ENCODE measurements around the gene OBSCN.

Gene OBSCN

DNA sequence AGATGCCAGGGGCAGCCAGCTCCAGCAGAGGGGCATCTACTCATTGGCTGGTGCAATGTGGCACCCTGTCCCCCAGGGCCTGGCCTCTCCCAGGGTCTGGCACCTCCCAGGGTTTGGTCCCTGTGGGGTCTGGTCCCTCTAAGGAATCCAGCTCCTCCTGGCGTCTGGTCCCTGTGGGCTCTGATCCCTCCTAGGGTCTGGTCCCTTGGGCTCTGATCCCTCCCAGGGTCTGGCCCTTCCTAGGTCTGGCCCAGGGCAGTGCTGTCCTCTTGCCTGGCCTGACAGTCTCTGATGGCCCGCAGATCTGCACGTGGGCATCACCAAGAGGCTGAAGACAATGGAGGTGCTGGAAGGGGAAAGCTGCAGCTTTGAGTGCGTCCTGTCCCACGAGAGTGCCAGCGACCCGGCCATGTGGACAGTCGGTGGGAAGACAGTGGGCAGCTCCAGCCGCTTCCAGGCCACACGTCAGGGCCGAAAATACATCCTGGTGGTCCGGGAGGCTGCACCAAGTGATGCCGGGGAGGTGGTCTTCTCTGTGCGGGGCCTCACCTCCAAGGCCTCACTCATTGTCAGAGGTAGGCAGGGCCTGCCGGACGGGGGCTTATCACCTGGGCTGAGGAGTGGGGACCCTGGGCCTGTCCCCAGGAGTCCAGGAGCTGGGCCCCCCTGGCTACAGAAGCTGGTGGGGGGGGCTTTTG, 73.9 kb downstream of the OBSCN start:
- no peaks in the 10 kb centered on the region for H3K9me3 ChIP-seq (ENCODE audit: low read length)
- no peak overlapping the region for H3K9ac ChIP-seq (ENCODE audit: low read length)
- H3K4me3 ChIP-seq (ENCODE audit: low read depth in 1 of 2, low read length in 2 of 2): no peak overlapping the region
- no peaks in the 10 kb centered on the region for H3K4me1 ChIP-seq (ENCODE audit: insufficient read depth, low read length)
- H3K27ac ChIP-seq (ENCODE audit: low read depth, low read length): no peak overlapping the region
- no peaks in the 10 kb centered on the region for H3K27me3 ChIP-seq (ENCODE audit: control insufficient read depth in 1 of 2, insufficient read depth in 2 of 2, low read length in 2 of 2)
- no peaks in the 10 kb centered on the region for H3K36me3 ChIP-seq (ENCODE audit: insufficient read depth, low read length)

DNA sequence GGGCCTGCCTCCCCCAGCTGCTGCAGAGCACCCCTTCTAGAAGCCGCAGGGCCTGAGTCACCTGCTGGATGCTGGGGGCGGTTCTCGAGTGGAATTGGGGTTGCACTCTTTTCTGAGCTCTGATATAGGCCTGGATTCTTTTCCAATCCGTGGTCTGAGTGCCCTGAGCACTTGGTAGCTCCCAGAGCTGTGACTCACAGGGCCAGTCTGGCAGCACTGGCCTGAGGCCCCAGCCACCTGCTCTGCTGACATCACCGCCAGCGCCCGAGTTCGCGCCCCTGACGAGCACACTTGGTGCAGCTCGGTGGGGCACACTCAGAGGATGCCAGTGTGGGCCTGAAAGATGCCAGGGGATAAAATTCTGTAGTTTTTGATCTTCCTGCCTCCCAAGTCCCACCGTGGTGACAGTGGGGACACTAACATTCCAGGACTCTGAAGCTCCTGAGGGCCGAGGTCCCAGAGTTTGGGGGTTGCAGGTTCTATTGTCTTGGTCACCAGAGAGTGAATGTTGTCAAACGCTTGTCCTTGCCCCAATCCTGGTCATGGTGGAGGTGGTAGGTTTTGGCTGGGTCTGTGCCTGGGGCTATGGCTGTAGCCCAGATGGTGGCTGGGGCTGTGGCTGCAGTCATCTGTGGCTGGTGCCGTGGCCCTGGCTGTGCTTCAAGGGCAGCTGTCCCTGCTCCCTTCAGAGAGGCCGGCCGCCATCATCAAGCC, 74.6 kb downstream of the OBSCN start:
- H3K4me1 ChIP-seq (ENCODE audit: insufficient read depth, low read length): no peaks in the 10 kb centered on the region
- H3K27me3 ChIP-seq (ENCODE audit: control insufficient read depth in 1 of 2, insufficient read depth in 2 of 2, low read length in 2 of 2): no peaks in the 10 kb centered on the region
- H3K9me3 ChIP-seq (ENCODE audit: low read length): no peaks in the 10 kb centered on the region
- H3K9ac ChIP-seq (ENCODE audit: low read length): no peak overlapping the region
- H3K4me3 ChIP-seq (ENCODE audit: low read depth in 1 of 2, low read length in 2 of 2): no peak overlapping the region
- no peak overlapping the region for H3K27ac ChIP-seq (ENCODE audit: low read depth, low read length)
- no peaks in the 10 kb centered on the region for H3K36me3 ChIP-seq (ENCODE audit: insufficient read depth, low read length)

DNA sequence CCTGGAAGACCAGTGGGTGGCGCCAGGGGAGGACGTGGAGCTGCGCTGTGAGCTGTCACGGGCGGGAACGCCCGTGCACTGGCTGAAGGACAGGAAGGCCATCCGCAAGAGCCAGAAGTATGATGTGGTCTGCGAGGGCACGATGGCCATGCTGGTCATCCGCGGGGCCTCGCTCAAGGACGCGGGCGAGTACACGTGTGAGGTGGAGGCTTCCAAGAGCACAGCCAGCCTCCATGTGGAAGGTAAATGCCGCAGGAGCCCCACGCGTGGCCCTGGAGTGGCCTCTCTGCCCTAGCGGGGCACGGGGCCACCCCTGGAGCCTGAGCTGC, 75.2 kb downstream of the OBSCN start:
- H3K36me3 ChIP-seq (ENCODE audit: insufficient read depth, low read length): no peaks in the 10 kb centered on the region
- no peaks in the 10 kb centered on the region for H3K9me3 ChIP-seq (ENCODE audit: low read length)
- no peaks in the 10 kb centered on the region for H3K27me3 ChIP-seq (ENCODE audit: control insufficient read depth in 1 of 2, insufficient read depth in 2 of 2, low read length in 2 of 2)
- H3K4me1 ChIP-seq (ENCODE audit: insufficient read depth, low read length): no peaks in the 10 kb centered on the region
- H3K9ac ChIP-seq (ENCODE audit: low read length): no peak overlapping the region
- no peak overlapping the region for H3K27ac ChIP-seq (ENCODE audit: low read depth, low read length)
- no peak overlapping the region for H3K4me3 ChIP-seq (ENCODE audit: low read depth in 1 of 2, low read length in 2 of 2)

DNA sequence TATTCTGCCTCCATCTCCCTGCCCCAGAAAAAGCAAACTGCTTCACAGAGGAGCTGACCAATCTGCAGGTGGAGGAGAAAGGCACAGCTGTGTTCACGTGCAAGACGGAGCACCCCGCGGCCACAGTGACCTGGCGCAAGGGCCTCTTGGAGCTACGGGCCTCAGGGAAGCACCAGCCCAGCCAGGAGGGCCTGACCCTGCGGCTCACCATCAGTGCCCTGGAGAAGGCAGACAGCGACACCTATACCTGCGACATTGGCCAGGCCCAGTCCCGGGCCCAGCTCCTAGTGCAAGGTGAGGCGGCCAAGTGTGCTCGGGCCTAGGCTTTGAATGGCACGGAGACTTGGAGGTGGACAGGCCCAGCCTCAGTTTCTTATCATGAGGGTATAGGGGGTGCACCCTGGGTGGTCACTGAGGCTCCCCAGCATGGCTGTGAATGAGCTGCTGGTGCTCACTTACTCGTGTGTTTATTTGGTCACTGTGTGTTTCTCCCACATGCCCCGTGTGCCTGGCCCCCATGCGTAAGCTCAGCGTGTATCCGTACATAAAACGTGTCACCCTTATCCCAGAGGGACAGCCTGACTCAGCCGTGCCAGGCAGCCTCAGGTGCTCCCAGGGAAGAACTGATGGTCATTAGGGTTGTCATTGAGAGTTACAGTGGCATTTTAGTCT, 75.8 kb downstream of the OBSCN start:
- Histone ChIP-seq H3K4me1 (ENCODE audit: insufficient read depth, low read length) (no peaks in the 10 kb centered on the region), H3K27me3 (ENCODE audit: control insufficient read depth in 1 of 2, insufficient read depth in 2 of 2, low read length in 2 of 2) (no peaks in the 10 kb centered on the region), H3K9ac (ENCODE audit: low read length) (no peak overlapping the region), H3K36me3 (ENCODE audit: insufficient read depth, low read length) (no peaks in the 10 kb centered on the region), H3K9me3 (ENCODE audit: low read length) (no peaks in the 10 kb centered on the region), H3K4me3 (ENCODE audit: low read depth in 1 of 2, low read length in 2 of 2) (no peak overlapping the region), H3K27ac (ENCODE audit: low read depth, low read length) (no peak overlapping the region)

DNA sequence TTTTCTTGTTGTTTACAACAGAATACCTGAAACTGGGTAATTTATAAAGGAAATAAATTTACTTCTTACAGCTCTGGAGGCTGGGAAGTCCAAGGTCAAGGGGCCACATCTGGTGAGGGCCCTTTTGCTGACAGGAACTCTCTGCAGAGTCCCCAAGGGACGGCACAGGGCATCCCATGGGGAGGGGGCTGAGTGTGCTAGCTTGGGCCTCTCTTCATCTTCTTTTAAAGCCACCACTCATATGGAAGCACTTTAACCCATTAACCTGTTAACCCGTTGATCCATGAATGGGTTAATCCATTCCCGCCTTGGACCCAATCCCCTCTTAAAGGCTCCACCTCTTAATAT, 76.3 kb downstream of the OBSCN start:
- H3K9me3 ChIP-seq (ENCODE audit: low read length): no peaks in the 10 kb centered on the region
- no peaks in the 10 kb centered on the region for H3K36me3 ChIP-seq (ENCODE audit: insufficient read depth, low read length)
- no peak overlapping the region for H3K4me3 ChIP-seq (ENCODE audit: low read depth in 1 of 2, low read length in 2 of 2)
- no peaks in the 10 kb centered on the region for H3K27me3 ChIP-seq (ENCODE audit: control insufficient read depth in 1 of 2, insufficient read depth in 2 of 2, low read length in 2 of 2)
- no peaks in the 10 kb centered on the region for H3K4me1 ChIP-seq (ENCODE audit: insufficient read depth, low read length)
- no peak overlapping the region for H3K27ac ChIP-seq (ENCODE audit: low read depth, low read length)
- H3K9ac ChIP-seq (ENCODE audit: low read length): no peak overlapping the region

DNA sequence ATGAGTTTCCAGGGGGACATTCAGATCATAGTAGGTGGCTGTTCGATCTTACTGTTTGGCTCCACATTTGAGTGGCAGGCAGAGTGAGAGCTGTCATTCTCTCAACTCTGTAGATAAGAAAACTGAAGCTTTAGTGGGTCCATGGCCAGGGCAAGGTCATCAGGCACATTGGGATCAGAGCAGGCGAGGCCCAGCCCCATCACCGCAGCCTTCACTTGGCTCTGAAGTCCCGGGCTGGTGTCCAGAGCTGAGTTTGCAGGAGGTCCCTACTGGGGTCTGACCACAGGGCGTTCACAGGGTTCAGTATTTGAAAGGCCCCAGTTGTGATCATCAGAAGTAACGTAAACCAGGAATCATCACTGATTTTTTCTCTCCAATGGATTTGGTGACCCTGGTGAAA, 76.7 kb downstream of the OBSCN start:
- Histone ChIP-seq H3K9ac (ENCODE audit: low read length) (no peak overlapping the region), H3K27me3 (ENCODE audit: control insufficient read depth in 1 of 2, insufficient read depth in 2 of 2, low read length in 2 of 2) (no peaks in the 10 kb centered on the region), H3K4me1 (ENCODE audit: insufficient read depth, low read length) (no peaks in the 10 kb centered on the region), H3K4me3 (ENCODE audit: low read depth in 1 of 2, low read length in 2 of 2) (no peak overlapping the region), H3K9me3 (ENCODE audit: low read length) (no peaks in the 10 kb centered on the region), H3K27ac (ENCODE audit: low read depth, low read length) (no peak overlapping the region), H3K36me3 (ENCODE audit: insufficient read depth, low read length) (no peaks in the 10 kb centered on the region)

DNA sequence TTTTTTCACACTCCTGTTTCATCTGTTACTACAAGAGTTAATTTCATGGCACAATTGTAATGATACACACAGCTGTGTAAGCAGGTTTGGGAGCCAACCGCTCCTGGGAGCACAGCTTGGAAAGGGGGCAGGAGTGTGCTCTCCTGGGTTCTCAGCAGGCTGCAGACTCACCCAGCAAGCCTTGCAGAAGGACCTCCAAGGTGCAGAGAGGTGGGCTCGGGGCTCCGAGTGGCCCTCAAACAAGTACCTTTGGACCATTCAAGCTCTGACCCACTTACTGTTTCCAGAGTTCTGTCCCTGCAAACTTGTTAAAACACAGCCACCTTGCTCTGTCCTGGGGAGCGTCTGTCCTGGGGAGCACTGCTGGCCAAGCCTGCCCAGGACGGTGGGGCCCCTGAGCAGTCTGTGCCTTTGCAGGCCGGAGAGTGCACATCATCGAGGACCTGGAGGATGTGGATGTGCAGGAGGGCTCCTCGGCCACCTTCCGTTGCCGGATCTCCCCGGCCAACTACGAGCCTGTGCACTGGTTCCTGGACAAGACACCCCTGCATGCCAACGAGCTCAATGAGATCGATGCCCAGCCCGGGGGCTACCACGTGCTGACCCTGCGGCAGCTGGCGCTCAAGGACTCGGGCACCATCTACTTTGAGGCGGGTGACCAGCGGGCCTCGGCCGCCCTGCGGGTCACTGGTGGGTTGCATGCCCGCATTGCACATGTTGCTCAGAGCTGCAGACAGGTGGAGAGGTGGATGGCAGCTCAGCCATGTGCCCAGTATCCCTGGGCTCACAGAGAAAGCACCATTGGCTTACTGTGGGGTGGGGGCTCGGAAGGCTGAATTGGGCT, 78.0 kb downstream of the OBSCN start:
- H3K9me3 ChIP-seq (ENCODE audit: low read length): no peaks in the 10 kb centered on the region
- no peak overlapping the region for H3K27ac ChIP-seq (ENCODE audit: low read depth, low read length)
- no peaks in the 10 kb centered on the region for H3K27me3 ChIP-seq (ENCODE audit: control insufficient read depth in 1 of 2, insufficient read depth in 2 of 2, low read length in 2 of 2)
- no peak overlapping the region for H3K9ac ChIP-seq (ENCODE audit: low read length)
- no peaks in the 10 kb centered on the region for H3K4me1 ChIP-seq (ENCODE audit: insufficient read depth, low read length)
- no peaks in the 10 kb centered on the region for H3K36me3 ChIP-seq (ENCODE audit: insufficient read depth, low read length)
- H3K4me3 ChIP-seq (ENCODE audit: low read depth in 1 of 2, low read length in 2 of 2): no peak overlapping the region

DNA sequence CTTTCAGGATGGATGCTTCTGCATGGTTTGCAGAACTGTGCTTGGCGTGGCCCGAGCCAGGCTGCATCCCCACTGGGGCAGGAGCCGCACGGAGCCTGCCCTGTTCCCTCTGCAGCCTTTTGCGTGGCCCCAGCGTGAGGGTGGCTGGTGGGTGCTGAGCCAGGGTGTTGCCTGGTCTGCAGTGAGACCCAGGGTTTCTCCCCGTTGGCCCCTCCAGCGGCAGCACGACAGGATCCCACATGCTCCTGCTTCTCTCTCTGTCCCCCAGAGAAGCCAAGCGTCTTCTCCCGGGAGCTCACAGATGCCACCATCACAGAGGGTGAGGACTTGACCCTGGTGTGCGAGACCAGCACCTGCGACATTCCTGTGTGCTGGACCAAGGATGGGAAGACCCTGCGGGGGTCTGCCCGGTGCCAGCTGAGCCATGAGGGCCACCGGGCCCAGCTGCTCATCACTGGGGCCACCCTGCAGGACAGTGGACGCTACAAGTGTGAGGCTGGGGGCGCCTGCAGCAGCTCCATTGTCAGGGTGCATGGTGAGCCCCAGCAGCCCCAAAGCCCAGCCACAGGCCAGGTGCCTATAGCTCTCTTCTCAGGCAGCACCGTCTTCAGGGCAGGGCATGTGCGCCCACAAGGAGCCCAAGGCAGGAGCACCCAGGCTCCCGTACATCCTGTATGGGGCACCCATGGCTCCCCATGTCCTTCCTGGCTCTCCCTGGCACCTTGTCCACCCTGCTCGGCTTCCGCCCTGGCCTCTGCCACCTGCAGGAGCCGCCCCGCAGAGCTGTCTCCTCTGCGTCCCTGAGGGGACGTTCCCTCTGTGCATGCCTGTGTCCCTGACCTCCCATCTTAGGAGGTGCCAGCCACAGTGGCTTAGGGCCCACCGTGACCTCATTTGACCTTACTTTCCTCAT, 78.9 kb downstream of the OBSCN start:
- Histone ChIP-seq H3K4me3 (ENCODE audit: low read depth in 1 of 2, low read length in 2 of 2) (no peak overlapping the region), H3K27me3 (ENCODE audit: control insufficient read depth in 1 of 2, insufficient read depth in 2 of 2, low read length in 2 of 2) (no peaks in the 10 kb centered on the region), H3K4me1 (ENCODE audit: insufficient read depth, low read length) (no peaks in the 10 kb centered on the region), H3K36me3 (ENCODE audit: insufficient read depth, low read length) (no peaks in the 10 kb centered on the region), H3K27ac (ENCODE audit: low read depth, low read length) (no peak overlapping the region), H3K9me3 (ENCODE audit: low read length) (no peaks in the 10 kb centered on the region), H3K9ac (ENCODE audit: low read length) (no peak overlapping the region)

DNA sequence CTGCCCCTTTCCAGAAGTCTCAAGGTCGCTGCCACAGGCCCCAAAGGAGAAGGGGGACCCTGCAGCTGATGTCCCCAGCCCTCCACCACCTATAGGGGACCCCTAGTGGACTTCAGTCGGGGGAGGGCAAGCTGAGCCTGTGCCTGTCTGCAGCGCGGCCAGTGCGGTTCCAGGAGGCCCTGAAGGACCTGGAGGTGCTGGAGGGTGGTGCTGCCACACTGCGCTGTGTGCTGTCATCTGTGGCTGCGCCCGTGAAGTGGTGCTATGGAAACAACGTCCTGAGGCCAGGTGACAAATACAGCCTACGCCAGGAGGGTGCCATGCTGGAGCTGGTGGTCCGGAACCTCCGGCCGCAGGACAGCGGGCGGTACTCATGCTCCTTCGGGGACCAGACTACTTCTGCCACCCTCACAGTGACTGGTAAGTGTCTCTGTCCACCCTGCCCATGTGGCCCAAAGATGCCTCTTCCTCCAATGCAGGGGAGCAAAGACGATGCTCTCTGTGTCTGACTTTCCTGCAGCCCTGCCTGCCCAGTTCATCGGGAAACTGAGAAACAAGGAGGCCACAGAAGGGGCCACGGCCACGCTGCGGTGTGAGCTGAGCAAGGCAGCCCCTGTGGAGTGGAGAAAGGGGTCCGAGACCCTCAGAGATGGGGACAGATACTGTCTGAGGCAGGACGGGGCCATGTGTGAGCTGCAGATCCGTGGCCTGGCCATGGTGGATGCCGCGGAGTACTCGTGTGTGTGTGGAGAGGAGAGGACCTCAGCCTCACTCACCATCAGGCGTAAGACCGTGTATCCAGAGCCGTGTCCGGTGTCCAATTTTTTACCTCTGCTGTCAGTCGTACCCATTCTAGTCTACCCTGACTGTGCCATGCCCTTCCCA, 79.9 kb downstream of the OBSCN start:
- H3K36me3 ChIP-seq (ENCODE audit: insufficient read depth, low read length): no peaks in the 10 kb centered on the region
- H3K9ac ChIP-seq (ENCODE audit: low read length): no peak overlapping the region
- H3K9me3 ChIP-seq (ENCODE audit: low read length): no peaks in the 10 kb centered on the region
- no peaks in the 10 kb centered on the region for H3K4me1 ChIP-seq (ENCODE audit: insufficient read depth, low read length)
- H3K27ac ChIP-seq (ENCODE audit: low read depth, low read length): no peak overlapping the region
- no peak overlapping the region for H3K4me3 ChIP-seq (ENCODE audit: low read depth in 1 of 2, low read length in 2 of 2)
- no peaks in the 10 kb centered on the region for H3K27me3 ChIP-seq (ENCODE audit: control insufficient read depth in 1 of 2, insufficient read depth in 2 of 2, low read length in 2 of 2)

DNA sequence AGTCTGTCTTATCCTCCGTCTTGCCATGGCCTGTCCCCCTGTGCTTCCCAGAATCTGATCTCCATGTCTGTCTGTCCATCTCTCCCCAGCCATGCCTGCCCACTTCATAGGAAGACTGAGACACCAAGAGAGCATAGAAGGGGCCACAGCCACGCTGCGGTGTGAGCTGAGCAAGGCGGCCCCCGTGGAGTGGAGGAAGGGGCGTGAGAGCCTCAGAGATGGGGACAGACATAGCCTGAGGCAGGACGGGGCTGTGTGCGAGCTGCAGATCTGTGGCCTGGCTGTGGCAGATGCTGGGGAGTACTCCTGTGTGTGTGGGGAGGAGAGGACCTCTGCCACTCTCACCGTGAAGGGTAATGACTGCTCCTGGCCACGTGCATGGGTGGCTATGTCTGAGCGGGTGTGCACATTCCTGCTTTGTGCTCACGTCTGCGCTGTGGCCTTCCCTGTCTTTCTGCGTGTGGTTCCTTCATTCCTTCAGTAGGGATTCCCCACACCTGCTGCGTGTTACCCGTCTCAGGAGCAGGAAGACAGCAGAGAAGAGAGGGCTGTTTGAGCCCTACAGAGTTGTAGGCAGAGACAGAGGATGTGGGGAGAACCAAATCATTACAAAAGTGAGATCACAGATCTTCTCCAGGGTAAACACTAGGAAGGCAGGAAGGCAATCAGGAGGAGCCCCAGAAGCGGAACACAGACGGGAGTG, 80.8 kb downstream of the OBSCN start:
- Histone ChIP-seq H3K27me3 (ENCODE audit: control insufficient read depth in 1 of 2, insufficient read depth in 2 of 2, low read length in 2 of 2) (no peaks in the 10 kb centered on the region), H3K9ac (ENCODE audit: low read length) (no peak overlapping the region), H3K9me3 (ENCODE audit: low read length) (no peaks in the 10 kb centered on the region), H3K27ac (ENCODE audit: low read depth, low read length) (no peak overlapping the region), H3K4me1 (ENCODE audit: insufficient read depth, low read length) (no peaks in the 10 kb centered on the region), H3K36me3 (ENCODE audit: insufficient read depth, low read length) (no peaks in the 10 kb centered on the region), H3K4me3 (ENCODE audit: low read depth in 1 of 2, low read length in 2 of 2) (no peak overlapping the region)

All from muscle layer of colon (tissue), 2 donors.